ENCODE results near the gene SGSM2. TPM values are rescaled to one million over a fixed set of nuclear protein-coding genes. Genes with fewer than 3 reads are reported as not detected.

SGSM2 gene
- total and polyA plus RNA-seq, 8 donors, result 17.6 to 153 (median 28.1) TPM

- Histone ChIP-seq H3K27ac (no peak overlapping the region), H3K4me1 (no peaks in the 10 kb centered on the region), H3K27me3 (no peaks in the 10 kb centered on the region), H3K4me3 (no peak overlapping the region), H3K9me3 (no peaks in the 10 kb centered on the region), H3K36me3 (peaks cover 0 to 8% (median 0%) of the 10 kb centered on the region in 3 donors)
- ATAC-seq (no peak), DNase-seq (peak in 1 of 6 donors; percentile 15), FAIRE-seq (no peak)
- intact Hi-C loops (cut with DNase I), result no loop called here
- WGBS, 2 donors, result 89 to 90% methylated on average over 26 of the region's 26 CpGs
- no peak for TF ChIP-seq CTCF (IDR thresholded peaks at IDR 0.05)
Measured at GRCh38 chr17:2366747-2367494, 29.6 kb downstream of the SGSM2 start.

- TF ChIP-seq CTCF (IDR thresholded peaks at IDR 0.05), result no peak
- Histone ChIP-seq H3K36me3 (peaks cover 0 to under 1% (median 0%) of the 10 kb centered on the region in 3 donors), H3K27me3 (no peaks in the 10 kb centered on the region), H3K27ac (no peak overlapping the region), H3K4me1 (no peaks in the 10 kb centered on the region), H3K4me3 (no peak overlapping the region), H3K9me3 (no peaks in the 10 kb centered on the region)
- WGBS, 2 donors, result 88 to 89% methylated on average over 7 to 8 of the region's 8 CpGs
- intact Hi-C loops (cut with DNase I), result no loop called here
- FAIRE-seq (no peak), ATAC-seq (no peak), DNase-seq (no peak)
Measured at GRCh38 chr17:2368359-2368758, 31.1 kb downstream of the SGSM2 start.

GRCh38 chr17:2369039-2369438 lies 31.7 kb downstream of the SGSM2 start:
- 82 to 93% methylated on average over 5 of the region's 5 CpGs for WGBS, 2 donors
- ATAC-seq, result no peak
- H3K27ac ChIP-seq, result no peak overlapping the region
- no peak for FAIRE-seq
- no peaks in the 10 kb centered on the region for H3K4me1 ChIP-seq
- DNase-seq, result no peak
- no peaks in the 10 kb centered on the region for H3K9me3 ChIP-seq
- no peak overlapping the region for H3K4me3 ChIP-seq
- no peaks in the 10 kb centered on the region for H3K36me3 ChIP-seq
- intact Hi-C loops (cut with DNase I), result no loop called here
- no peaks in the 10 kb centered on the region for H3K27me3 ChIP-seq
- TF ChIP-seq CTCF (IDR thresholded peaks at IDR 0.05), result no peak

- intact Hi-C loops (cut with DNase I), result loop anchor here in 1 of 3 donors (10.0 kb wide), 1 partner anchor 55 kb away; no protein-coding TSS in a partner anchor
- FAIRE-seq (no peak), DNase-seq (no peak), ATAC-seq (no peak)
- WGBS, 2 donors, result 82 to 91% methylated on average over 20 of the region's 20 CpGs
- no peaks in the 10 kb centered on the region for H3K27me3 ChIP-seq
- no peak overlapping the region for H3K27ac ChIP-seq
- no peak for TF ChIP-seq CTCF (IDR thresholded peaks at IDR 0.05)
- H3K9me3 ChIP-seq, result no peaks in the 10 kb centered on the region
- no peak overlapping the region for H3K4me3 ChIP-seq
- no peaks in the 10 kb centered on the region for H3K4me1 ChIP-seq
- no peaks in the 10 kb centered on the region for H3K36me3 ChIP-seq
Measured at GRCh38 chr17:2369551-2370210, 32.4 kb downstream of the SGSM2 start.

- DNase-seq (peak in 1 of 6 donors; percentile 74), ATAC-seq (no peak)
Measured at GRCh38 chr17:2370211-2370589, 32.9 kb downstream of the SGSM2 start.

More at GRCh38 chr17:2370211-2370589, 32.9 kb downstream of the SGSM2 start:
- Histone ChIP-seq H3K27ac (no peak overlapping the region), H3K27me3 (no peaks in the 10 kb centered on the region), H3K4me1 (no peaks in the 10 kb centered on the region), H3K9me3 (no peaks in the 10 kb centered on the region), H3K4me3 (no peak overlapping the region), H3K36me3 (no peaks in the 10 kb centered on the region)
- WGBS, 2 donors, result 86 to 91% methylated on average over 10 to 11 of the region's 11 CpGs
- no peak for FAIRE-seq
- intact Hi-C loops (cut with DNase I), result loop anchor here in 1 of 3 donors (10.0 kb wide), 1 partner anchor 55 kb away; no protein-coding TSS in a partner anchor
- TF ChIP-seq CTCF (IDR thresholded peaks at IDR 0.05), result no peak
